CD4-positive, alpha-beta T cell treated with Interferon gamma for 1 hour (primary cell): ENCODE results near the gene CXCL5.
"Not testable (repeated sequence)": the region's sequence is repeated elsewhere in the genome, so short reads cannot be mapped to it uniquely, and the experiment has no call there.

Experiments used
- DNase-seq: peaks from one replicate; pipeline ENCODE4 v3.0.0-alpha.2; 2020

The CXCL5 gene

DNA sequence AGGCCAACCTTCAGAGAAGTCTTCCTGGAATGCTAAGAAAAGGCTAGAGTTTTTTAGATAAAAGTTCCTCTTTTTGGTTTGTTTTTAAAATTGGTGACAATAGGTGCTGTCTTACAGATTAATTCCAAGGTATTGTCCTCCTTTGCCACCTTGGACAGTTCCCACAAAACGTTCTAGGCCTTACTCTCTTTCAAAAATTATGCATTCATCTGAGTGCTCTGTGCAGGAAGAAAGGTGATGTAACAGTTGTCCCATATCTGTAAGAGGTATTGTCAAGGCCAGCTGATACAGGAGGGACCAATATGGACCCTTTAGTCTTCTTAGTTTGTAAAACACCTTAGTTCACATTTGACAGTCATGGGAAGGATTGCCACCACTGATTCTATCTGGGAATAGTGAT lies 15.9 kb upstream of the CXCL5 start:
- DNase-seq, result no peak

DNA sequence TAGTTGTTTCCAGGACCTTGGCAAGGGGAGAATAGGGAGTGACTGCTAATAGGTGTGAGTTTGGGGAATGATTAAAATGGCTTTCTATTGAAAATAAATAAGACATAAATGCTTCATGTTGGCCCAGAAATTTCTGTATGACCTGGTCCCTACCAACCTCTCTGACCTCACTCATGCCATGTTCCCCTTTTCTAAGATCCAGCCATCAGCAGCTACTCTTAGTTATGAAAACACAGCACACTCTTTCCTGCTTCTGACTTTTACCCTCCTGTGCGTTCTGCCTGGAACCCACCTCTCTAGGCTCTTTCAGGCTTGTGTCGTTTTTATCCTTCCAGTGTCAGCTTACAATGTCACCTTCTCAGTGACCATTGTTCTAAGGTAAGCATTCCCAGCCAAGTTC lies 14.8 kb upstream of the CXCL5 start:
- DNase-seq, result no peak

DNA sequence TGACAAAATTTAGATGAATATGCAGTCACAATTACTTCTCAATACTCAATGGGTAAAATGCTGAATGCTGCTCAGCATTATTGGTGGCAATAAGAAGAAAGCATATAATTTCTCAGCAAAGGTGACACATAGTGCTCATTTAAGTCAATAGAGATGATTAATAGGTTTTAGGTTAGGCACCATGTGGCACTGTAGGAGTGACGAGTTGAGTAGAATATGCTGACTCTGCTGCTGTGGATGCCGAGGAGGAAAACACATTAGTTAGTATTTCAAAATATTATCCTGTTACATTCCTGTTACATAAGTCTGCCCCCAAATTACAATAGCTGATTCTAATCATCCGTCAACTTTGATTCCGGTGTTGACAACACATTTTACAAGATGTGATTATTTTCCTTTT lies 13.7 kb upstream of the CXCL5 start:
- no peak for DNase-seq

DNA sequence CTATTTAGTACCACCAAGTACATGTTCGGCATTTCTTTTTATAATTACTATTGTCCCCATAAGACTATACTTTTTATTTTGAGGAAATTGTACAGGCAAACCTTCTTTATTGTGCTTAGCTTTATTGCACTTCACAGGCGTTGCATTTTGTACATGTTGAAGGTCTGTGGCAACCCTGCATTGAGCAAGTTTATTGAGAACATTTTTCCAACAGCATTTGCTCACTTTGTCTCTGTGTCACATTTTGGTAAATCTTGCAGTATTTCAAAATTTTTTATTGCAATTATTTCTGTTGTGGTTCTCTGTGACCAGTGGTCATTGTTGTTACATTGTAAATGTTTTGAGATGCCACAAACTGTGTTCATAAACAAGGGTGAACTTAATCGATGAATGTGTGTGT lies 10.8 kb upstream of the CXCL5 start:
- DNase-seq, result no peak

DNA sequence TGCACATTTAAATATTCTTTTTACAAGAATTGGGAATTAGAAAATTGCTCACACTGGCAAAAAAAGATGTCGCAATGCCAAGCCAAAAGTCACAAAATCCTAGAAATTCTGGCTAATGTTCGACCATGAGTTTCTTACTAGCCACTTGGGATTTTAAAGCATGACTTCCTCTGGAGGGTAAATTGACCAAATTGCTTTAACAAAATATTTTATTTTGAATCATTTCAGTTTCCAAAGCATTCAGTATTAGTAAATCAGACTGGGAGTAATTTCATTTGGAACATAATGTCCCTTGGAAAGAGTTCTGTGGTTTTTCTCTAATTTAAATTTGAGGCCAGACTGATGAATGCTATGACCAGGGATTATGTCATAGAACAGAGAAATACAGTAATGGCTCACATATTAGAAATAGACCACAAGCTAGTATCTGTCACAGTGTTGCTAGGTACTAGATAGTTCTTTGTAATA lies 7.6 kb upstream of the CXCL5 start:
- DNase-seq, result no peak

DNA sequence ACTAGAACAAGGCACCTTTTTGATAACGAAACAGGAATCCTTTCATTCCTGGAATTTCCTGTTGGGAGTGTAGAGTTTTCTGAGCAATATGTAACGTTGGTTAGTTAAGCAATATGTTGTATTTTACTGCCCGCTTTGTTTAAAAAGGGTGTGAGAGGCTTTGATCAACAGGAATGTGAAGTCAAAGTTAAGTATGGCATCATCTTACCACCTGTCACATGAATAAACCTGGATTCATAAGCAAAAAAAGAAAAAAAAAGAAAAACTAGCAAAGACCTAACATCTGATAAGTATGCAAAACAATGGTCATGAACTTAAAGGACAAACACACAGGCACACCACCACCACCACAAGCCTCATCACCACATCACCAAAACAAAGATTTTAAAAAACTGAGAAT lies 7.1 kb upstream of the CXCL5 start:
- DNase-seq, result no peak

DNA sequence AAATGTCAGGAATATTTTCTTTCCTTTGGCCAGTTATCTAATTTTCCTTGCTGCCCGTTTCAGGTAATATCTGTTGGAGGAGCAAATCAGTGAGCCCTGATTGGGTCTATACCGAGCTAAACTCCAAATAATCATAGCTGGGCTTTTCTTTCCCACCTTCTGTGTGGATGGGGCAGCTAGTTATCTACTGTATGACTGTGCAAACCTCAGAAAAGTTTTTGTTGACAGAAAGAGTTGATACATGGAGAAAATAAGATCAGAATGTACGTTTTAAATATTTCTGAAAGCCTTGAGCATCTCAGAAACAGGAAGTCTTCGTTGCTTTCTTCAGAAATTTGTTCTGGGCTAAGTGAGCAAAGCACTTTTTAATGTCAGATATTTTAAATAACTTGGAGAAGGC lies 6.2 kb upstream of the CXCL5 start:
- no peak for DNase-seq

DNA sequence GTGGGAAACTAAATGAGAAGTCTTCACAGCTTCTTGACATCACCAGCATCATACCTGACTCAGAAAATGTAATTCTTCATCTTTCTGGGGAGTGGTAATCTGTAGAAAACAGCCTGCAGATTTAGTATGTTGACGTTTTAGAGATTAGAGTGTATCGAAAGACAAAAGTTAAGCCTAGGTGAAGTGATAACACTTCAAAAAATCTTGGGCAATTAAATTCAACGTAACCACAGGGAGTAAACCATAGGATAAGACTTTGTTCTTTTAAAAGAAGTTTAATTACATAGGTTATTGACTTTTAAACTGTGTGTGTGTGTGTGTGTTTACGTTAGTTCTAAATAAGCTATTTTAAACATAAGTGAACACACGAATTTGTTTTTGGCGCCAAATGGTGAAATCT lies 1.8 kb upstream of the CXCL5 start:
- no peak for DNase-seq

DNA sequence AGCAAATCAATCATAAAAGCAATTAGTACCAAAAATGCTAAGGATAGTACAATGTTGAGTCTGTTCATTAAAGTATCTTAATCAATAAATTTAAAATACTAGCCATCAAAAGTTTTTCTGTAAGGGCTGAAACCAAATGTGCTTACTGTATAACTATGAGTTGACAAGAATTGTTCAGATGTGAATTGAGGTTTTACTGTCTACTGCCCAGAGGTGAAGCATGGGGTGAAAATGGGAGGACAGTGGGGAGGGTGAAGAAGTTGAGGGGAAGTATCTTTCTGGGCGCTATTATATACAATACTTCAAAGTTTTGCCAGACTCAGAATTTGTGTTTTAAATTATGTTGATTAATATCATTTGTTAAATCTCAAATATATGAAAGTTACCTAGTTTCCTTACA lies 6.4 kb downstream of the CXCL5 start:
- DNase-seq, result no peak

DNA sequence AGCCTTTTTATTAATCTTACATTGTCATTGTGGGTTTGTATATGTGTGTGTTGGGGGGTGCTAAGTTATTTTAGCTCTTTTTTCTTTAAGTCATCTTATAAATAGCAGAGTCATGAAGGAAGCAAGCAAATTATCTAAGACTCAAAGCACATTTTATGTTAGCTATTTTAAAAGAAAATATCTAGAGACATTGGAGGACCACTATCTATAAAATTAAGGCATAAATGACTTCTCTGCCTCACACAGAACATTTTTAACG lies 6.8 kb downstream of the CXCL5 start:
- no peak for DNase-seq

DNA sequence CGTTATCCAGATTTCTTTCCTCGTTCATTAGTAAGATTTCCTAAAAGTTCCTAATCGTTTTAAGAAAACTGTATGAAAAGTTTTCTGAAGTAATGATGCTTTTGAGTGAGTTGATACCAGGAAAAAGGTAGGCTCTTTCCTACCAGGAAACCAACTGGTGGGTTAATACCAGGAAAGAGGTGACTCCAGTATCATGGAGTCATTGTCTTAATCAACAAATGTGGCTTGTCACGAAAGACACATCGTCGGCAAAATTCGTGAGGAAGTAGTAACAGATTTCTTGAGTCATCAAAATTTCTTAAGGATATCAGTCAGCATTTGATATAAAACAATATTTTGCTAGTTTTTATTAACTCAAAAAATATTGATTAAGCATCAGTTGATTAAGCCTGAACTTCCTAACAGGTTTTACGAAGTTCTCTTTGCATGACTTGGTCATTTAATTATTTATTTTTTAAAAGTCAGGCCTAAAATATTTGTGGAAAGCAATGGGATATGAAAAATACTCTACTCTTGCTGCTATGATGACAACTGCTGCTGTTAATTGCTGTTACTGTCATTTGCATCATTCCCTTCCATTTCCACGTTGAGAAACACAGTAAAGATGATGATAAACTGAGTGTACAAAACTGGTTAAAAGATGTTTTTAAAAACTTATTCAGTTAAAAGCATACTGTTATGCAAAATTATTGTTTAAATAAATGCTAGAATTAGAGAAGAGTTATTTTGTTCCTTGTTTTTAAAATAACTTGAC lies 7.3 kb downstream of the CXCL5 start:
- DNase-seq, result no peak

DNA sequence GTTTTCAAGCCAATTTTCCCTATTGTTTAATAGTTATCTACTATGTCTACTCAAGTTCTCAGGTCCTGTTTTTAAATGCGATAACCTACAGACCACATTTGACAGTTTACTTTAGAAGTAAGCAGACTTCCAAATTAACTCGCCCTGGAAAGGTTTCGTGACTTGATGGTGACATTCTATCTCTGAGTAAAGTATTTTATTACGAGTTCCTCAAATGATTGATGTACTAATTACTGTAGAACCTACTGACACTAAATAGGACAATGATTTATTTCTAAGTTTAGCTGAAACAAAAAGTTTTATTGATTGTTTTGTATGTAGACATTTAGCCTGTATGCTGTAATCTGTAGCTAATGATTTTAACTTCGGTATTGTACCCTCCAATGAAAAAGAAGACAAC lies 8.5 kb downstream of the CXCL5 start:
- DNase-seq, result no peak

DNA sequence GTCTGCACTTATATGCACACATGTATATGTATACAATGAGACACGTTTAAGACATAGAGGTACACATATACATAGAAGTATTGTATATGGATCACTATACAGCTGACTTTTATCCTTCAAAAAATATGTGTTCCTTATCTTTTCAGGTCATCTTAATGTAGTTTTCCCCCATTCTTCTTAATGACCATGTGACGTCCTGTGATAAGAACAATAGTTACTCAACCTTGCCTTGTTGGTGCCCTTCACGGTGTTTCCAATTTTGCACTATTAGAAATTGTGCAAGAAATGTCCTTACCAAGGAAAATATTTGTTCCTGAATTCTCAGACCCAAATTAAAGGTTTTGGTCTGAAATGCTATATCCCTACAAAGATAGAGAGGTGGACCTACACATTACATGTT lies 9.4 kb downstream of the CXCL5 start:
- no peak for DNase-seq

DNA sequence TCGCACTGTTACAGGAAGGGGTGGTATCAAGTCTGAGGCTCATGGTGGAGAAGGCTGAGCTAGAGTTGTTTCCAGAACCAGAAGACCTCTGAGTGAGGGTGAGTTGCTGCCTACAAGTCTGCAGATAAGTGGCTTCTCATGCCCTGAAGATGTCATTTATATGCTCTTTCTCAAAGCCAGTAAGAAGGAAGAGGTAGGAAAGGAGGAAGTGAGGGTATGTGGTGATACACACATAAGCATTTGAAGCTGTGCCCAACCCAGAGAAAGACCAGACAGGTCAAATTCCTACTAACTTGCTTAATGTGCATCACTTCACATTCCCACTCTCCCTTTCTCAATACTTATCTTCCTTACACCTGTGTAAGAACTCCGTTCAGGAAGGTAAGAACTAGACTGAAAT lies 10.4 kb downstream of the CXCL5 start, which contains the start of gene PPBP:
Gene PPBP, minus strand, starts transcription at position 130 of the 400 bp plus-strand sequence. Its CDS starts 87 bp downstream, at position 43.
- no peak for DNase-seq

DNA sequence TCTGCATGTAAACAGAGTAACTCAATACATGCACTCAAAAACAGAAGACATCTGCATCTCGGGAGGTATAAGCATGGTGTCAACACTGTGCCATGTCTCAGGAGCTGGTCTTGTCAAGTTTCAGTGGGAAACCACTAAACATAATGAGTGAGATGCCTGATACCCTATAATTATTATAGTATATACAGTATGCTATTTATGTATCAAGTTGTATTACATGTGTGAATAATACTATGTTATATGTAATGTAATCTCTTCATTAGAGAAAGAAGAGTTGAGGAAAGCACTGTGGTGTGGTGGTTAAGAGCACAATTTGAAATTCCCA lies 13.0 kb downstream of the CXCL5 start:
- no peak for DNase-seq

DNA sequence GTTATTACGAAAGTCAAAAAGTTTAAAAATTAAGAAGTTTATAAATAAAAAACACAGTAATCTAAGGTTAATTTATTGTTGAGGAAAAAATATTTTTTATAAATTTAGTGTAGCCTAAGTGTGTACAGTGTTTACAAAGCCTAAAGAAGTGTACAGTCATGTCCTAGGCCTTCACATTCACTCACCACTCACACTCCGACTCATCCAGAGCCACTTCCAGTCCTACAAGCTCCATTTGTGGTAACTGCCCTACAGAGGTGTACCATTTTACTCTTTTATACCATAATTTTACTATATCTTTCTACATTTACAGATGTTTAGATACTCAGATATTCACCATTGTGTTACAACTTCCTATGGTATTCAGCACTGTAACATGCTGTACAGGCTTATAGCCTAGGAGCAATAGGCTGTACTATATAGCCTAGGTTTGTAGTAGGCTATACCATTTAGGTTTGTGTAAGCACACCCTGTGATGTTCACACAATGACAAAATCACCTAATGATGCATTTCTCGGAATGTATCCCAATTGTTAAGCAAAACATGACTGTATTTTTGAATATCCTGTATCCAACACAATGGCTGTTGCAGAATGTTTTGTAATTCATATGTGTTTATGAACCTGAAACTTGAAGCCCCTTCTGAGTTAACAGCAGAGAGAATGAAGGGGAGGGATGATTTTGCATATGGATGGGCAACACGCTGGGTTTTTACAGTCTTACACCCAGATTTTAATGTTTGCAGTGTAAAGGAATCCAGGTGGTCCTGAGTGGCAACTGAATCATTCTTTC lies 13.5 kb downstream of the CXCL5 start:
- DNase-seq, result no peak

DNA sequence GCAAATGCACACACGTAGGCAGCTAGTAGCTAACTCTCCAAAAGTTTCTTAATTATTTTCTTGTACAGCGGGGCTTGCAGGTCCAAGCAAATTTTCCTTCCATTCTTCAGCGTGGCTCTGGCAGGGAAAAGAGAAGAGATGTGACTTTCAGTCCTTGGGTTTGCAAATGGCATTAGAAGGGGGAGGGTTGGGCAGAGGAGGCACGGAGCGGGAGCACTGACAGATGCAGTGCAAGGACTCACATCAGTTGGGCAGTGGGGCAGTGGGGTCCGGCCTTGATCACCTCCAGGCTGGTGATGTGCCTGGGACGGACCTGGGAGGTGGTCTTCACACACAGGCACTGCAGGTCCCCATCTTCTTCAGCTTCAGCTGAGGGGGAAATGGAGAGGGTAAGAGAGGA lies 17.3 kb downstream of the CXCL5 start:
- not testable (repeated sequence) for DNase-seq

DNA sequence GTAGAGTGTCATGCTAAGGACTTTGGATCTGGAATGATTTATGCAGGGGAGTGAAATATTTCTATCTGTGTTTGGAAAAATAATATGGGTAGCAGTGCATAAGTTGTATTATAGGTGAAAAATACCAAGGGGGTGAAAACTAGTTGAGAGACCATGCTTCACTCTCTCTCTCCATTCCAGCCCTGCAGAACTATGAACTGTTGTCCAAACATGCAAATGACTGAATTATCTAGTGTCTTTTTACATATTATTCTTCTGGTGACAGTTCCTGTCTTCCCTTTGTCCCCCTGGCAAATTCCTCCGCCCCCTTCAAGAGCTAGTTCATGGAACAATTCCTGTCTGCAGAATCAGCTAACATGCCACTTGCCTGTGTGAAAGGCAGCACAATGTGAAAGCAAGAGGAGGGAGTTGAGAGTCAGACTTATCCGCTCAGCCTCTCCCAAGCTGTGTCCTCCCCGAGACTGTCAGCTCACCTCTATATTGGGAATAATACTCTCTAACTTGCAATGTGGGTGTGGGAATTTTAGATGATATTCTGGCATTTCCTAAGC lies 19.0 kb downstream of the CXCL5 start:
- no peak for DNase-seq

DNA sequence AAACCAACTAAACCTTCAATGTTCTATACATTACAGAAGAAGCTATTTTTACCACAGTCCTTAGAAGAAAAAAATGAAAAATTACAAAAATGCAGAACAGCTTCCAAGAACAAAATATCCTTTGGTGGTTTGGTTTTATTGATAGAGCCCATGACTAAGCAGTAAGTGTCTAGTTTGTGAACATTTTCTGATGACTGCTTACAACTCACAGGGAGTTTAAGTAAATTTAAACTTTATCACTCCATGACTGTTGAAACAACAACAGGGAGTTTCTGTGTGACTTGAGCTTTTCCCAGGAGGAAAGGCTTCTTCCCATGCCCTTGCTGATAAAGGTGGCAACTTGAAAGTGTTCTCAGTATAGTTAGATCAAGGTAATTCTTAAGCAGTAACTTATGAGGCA lies 19.6 kb downstream of the CXCL5 start:
- DNase-seq, result no peak

DNA sequence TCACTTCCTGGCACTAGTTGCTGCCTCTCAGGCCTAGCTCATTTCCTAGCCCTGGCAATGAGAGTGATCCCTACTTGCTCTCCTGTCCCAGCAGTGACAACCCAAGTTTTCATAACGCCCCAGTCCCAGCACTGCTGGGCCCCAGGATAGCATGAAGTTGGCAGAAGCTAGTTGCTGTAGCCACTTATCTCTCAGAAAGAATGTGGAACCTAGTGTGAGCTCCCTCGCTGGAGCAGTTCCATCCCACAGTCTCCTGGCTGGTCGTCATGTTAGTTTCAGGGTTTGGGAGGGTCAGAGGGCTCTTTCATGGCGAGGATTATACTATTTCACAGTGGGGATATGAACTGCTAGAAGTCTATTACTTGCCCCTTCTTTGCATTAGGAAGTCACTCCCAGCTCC lies 21.8 kb downstream of the CXCL5 start:
- no peak for DNase-seq

DNA sequence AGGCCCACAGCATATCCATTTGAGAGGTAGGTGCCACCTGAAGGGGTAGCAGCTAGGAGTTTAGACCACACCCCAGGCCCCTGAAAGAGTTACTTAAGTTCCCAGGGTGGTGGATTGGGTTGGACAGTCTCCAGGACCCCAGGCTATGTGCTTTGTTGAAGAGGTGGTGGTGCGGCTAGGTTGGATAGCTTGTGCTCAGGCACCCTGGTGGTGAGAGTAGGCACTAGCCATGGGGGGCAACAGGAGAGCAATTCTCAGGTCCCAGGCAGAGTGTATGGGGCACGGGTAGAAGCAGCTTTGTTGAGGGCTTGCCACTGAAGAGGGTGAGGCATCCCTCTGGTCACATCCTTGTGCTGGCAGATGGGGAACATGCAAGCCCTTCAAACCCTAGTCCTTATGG lies 22.3 kb downstream of the CXCL5 start:
- DNase-seq, result no peak

DNA sequence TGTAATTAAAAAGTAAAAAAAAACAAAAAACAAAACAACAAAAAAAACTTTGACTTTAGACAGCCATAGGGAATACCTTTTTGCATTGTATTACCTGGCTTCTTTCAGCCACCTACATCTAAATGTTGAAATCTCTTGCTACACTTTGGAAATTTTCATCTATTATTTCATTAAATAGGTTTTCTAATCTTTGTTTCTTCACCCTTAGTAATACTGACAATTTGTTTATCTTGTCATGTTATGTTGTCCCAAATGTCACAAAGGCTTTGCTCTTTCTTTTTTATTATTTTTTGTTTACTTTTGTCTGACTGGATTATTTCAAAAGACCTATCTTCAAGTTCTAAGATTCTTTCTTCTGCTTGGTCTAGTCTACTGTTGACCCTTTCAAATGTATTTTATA lies 24.1 kb downstream of the CXCL5 start:
- no peak for DNase-seq

DNA sequence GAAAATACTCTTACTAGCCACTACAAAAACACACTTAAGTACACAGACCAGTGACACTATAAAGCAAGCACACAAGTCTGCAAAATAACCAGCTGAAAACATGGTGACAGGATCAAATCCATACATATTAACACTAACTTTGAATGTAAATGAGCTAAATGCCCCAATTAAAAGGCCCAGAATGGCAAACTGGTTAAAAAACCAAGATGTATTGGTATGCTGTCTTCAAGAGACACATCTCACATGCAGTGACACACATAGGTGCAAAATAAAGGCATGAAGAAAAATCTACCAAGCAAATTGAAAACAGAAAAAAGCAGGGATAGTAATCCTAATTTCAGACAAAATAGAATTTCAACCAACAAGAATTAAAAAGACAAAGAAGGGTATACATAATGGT lies 27.5 kb downstream of the CXCL5 start:
- DNase-seq, result no peak

DNA sequence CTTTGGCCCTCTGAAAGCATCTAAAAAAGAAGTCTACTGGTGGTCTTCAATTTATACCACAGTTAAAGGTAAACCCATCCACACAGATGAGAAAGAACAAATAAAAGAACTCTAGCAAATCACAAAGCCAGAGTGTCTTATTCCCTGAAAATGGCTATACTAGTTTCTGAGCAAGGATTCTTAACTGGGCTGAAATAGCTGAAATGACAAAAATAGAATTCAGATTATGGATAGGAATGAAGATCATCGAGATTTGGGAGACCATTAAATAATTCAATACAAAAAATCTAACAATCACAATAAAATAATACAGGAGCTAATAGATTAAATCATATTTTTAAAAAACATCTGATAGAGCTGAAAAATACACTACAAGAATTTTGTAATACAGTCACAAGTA lies 28.5 kb downstream of the CXCL5 start:
- no peak for DNase-seq

DNA sequence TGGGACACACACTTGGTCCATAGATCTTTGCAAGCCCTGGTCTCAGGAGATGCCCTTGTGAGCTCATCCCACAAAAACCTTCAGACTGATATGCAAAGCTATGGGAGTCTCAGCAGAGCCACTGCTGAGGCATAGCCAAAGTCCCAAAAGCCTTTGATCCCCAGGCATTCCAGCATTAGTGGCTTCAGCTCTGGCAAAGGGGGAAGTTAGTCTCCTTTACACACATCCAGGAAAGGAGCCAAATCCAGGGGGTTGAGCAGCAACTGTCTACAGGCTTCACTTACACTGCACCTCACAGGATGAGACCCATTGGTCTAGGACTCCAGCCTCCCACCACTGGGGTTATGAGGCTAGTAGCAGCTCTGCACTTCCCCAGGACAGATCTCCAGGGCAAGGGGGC lies 30.6 kb downstream of the CXCL5 start:
- no peak for DNase-seq
